Spleen (tissue), 7 donors: ENCODE data around the gene TANC1.

Experiments
- CTCF ChIP-seq, 11 experiments: fragments of 200-600 bp in 7 of 11; fragments of 450-650 bp in 4 of 11; sonication (generic) in 4 of 11; IDR thresholded peaks in 8 of 11; conservative IDR thresholded peaks in 3 of 11; 1 replicate in 7 of 11; 2 replicates in 4 of 11; pipeline versions ENCODE4 v1.4.0 to v1.8.0; 2016 to 2021; ENCODE audit warnings: antibody characterized with exemption in 11 of 11, inconsistent platforms in 4 of 11, mild to moderate bottlenecking in 1 of 11
- POLR2A ChIP-seq, 3 donors: fragments of 450-650 bp; IDR thresholded peaks; one replicate each; pipeline ENCODE4 v1.5.1; 2017; ENCODE audit warnings: antibody characterized with exemption in 3 of 3, mild to moderate bottlenecking in 1 of 3
- POLR2AphosphoS5 ChIP-seq, 3 donors: sonication (generic); formaldehyde crosslinking; IDR thresholded peaks; one replicate each; pipeline ENCODE4 v1.5.1; 2017; ENCODE audit warnings: antibody characterized with exemption in 3 of 3
- donor health status: DM: no; HTN: no; CAD: no; lungs with moderate emphysema.
- donor health status: DM: no; HTN: no; CAD: no.
- donor health status: DM: no; HTN: no; CAD: no.

- no peak for TF ChIP-seq CTCF (IDR thresholded peaks at IDR 0.05 in 8 of 11, conservative IDR thresholded peaks at IDR 0.05 in 3 of 11)
- TF ChIP-seq POLR2AphosphoS5 (IDR thresholded peaks at IDR 0.05) = no peak
- TF ChIP-seq POLR2A (IDR thresholded peaks at IDR 0.05) = no peak
These were observed 192.5 kb downstream of the TANC1 start for GRCh38 chr2:159160954-159161353.
